ENCODE results near the gene RAD51AP2.

Gene RAD51AP2

GRCh38 chr2:17470855-17471641, 47.2 kb downstream of the RAD51AP2 start:
- peak; percentile 60 for DNase-seq (ENCODE audit: low read depth, low spot score)

GRCh38 chr2:17461087-17461475, 57.2 kb downstream of the RAD51AP2 start:
- no peak for DNase-seq (ENCODE audit: low read depth, low spot score)
